Measurements from ENCODE around the gene ERCC5. TPM values are rescaled to one million over a fixed set of nuclear protein-coding genes. Genes with fewer than 3 reads are reported as not detected.

ERCC5 gene
- total RNA-seq, 1 donor from 2014 or later: 44.1 TPM

- H3K4me1 Mint-ChIP-seq (ENCODE audit: unreplicated experiment): peaks cover 15% of the 10 kb centered on the region
- no peak for DNase-seq (ENCODE audit: extremely low spot score, unreplicated experiment)
- H3K27me3 Mint-ChIP-seq: no peaks in the 10 kb centered on the region
- H3K27ac Mint-ChIP-seq: no peak overlapping the region
- no peak for TF ChIP-seq CTCF (conservative IDR thresholded peaks at IDR 0.05)
- H3K36me3 Mint-ChIP-seq: peaks cover 26% of the 10 kb centered on the region
- no peak overlapping the region for H3K4me3 Mint-ChIP-seq
- no peaks in the 10 kb centered on the region for H3K9me3 Mint-ChIP-seq
Measured at GRCh38 chr13:102805680-102806079, 40.2 kb upstream of the ERCC5 start.

GRCh38 chr13:102807699-102808098 lies 38.1 kb upstream of the ERCC5 start:
- DNase-seq (ENCODE audit: extremely low spot score, unreplicated experiment): no peak
- Mint-ChIP-seq H3K27me3 (no peaks in the 10 kb centered on the region), H3K27ac (no peak overlapping the region), H3K4me1 (ENCODE audit: unreplicated experiment) (peaks cover 4% of the 10 kb centered on the region), H3K4me3 (no peak overlapping the region), H3K36me3 (peaks cover 33% of the 10 kb centered on the region), H3K9me3 (peaks cover 5% of the 10 kb centered on the region)
- TF ChIP-seq CTCF (conservative IDR thresholded peaks at IDR 0.05): no peak

GRCh38 chr13:102812611-102813287 lies 33.1 kb upstream of the ERCC5 start:
- no peak for DNase-seq (ENCODE audit: extremely low spot score, unreplicated experiment)
- H3K27ac Mint-ChIP-seq: no peak overlapping the region
- TF ChIP-seq CTCF (conservative IDR thresholded peaks at IDR 0.05): no peak
- peaks cover 5% of the 10 kb centered on the region for H3K9me3 Mint-ChIP-seq
- peaks cover 31% of the 10 kb centered on the region for H3K36me3 Mint-ChIP-seq
- H3K4me3 Mint-ChIP-seq: no peak overlapping the region
- H3K4me1 Mint-ChIP-seq (ENCODE audit: unreplicated experiment): no peaks in the 10 kb centered on the region
- no peaks in the 10 kb centered on the region for H3K27me3 Mint-ChIP-seq

GRCh38 chr13:102814025-102814607 lies 31.7 kb upstream of the ERCC5 start:
- no peaks in the 10 kb centered on the region for H3K27me3 Mint-ChIP-seq
- H3K4me3 Mint-ChIP-seq: no peak overlapping the region
- DNase-seq (ENCODE audit: extremely low spot score, unreplicated experiment): no peak
- no peak for TF ChIP-seq CTCF (conservative IDR thresholded peaks at IDR 0.05)
- no peaks in the 10 kb centered on the region for H3K4me1 Mint-ChIP-seq (ENCODE audit: unreplicated experiment)
- peaks cover 5% of the 10 kb centered on the region for H3K9me3 Mint-ChIP-seq
- peaks cover 35% of the 10 kb centered on the region for H3K36me3 Mint-ChIP-seq
- H3K27ac Mint-ChIP-seq: no peak overlapping the region

GRCh38 chr13:102814793-102815192 lies 31.0 kb upstream of the ERCC5 start:
- no peaks in the 10 kb centered on the region for H3K4me1 Mint-ChIP-seq (ENCODE audit: unreplicated experiment)
- H3K27me3 Mint-ChIP-seq: no peaks in the 10 kb centered on the region
- H3K36me3 Mint-ChIP-seq: peaks cover 41% of the 10 kb centered on the region
- DNase-seq (ENCODE audit: extremely low spot score, unreplicated experiment): no peak
- H3K9me3 Mint-ChIP-seq: peaks cover 5% of the 10 kb centered on the region
- TF ChIP-seq CTCF (conservative IDR thresholded peaks at IDR 0.05): no peak
- no peak overlapping the region for H3K4me3 Mint-ChIP-seq
- H3K27ac Mint-ChIP-seq: no peak overlapping the region

All from type B pancreatic cell (in vitro differentiated cells).